PC-3 (cell line): ENCODE data around the gene MYO3A. TPM values are rescaled to one million over a fixed set of nuclear protein-coding genes. Genes with fewer than 3 reads are reported as not detected.

ENCODE experiments used
- ATAC-seq: fragments of 200-7000 bp; cut with Tn5 transposase; 2 replicates; pipeline ENCODE4 v1.9.1; 2020; ENCODE audit warnings: mild to moderate bottlenecking, moderate library complexity
- BruUV-seq: library from RNA; stranded (reverse); fragments of 400-500 nt; replicated peaks from 2 replicates; lab custom pipeline; 2021; lab: Mats Ljungman, UMichigan
- CTCF ChIA-PET: fragments of 300-600 bp; sonication (Branson Sonifier 250); formaldehyde crosslinking; loops from one replicate; lab custom pipeline; 2022; ENCODE audit warnings: antibody characterized with exemption; lab: Charles Lee
- POLR2A ChIA-PET: fragments of 300-600 bp; sonication (Branson Sonifier 250); formaldehyde crosslinking; loops from one replicate; lab custom pipeline; 2022; ENCODE audit warnings: antibody characterized with exemption; ENCODE audit not compliant: unreplicated experiment; lab: Charles Lee
- DNase-seq: peaks from one replicate; pipeline ENCODE4 v3.0.0-alpha.2; 2015
- H2AFZ ChIP-seq: fragments of 300-600 bp; sonication (generic); 2 replicates; pipeline ENCODE4 v1.6.0; 2016; ENCODE audit warnings: antibody characterized with exemption, low read length
- H3F3A ChIP-seq: fragments of 300-600 bp; sonication (generic); one replicate; pipeline ENCODE4 v1.6.0; 2017; ENCODE audit warnings: antibody characterized with exemption, low read length, control low read depth, mild to moderate bottlenecking; ENCODE audit not compliant: unreplicated experiment
- H3K27ac ChIP-seq: fragments of 300-600 bp; sonication (generic); 2 replicates; pipeline ENCODE4 v1.5.1; 2016; ENCODE audit warnings: mild to moderate bottlenecking, low read length
- H3K27me3 ChIP-seq: fragments of 300-600 bp; sonication (generic); 2 replicates; pipeline ENCODE4 v1.6.1; 2016; ENCODE audit warnings: low read length, mixed read lengths
- H3K36me3 ChIP-seq: fragments of 300-600 bp; sonication (generic); 2 replicates; pipeline ENCODE4 v1.6.1; 2016; ENCODE audit warnings: low read depth, mixed run types, low read length, mixed read lengths
- H3K4me1 ChIP-seq: fragments of 300-600 bp; sonication (generic); 2 replicates; pipeline ENCODE4 v1.5.1; 2016; ENCODE audit warnings: low read length; ENCODE audit not compliant: insufficient read depth
- H3K4me2 ChIP-seq: fragments of 300-600 bp; sonication (generic); 2 replicates; pipeline ENCODE4 v1.6.0; 2016; ENCODE audit warnings: low read length
- H3K4me3 ChIP-seq: fragments of 300-600 bp; sonication (generic); 2 replicates; pipeline ENCODE4 v1.5.1; 2016; ENCODE audit warnings: mild to moderate bottlenecking, low read length, mixed read lengths
- H3K79me2 ChIP-seq: fragments of 300-600 bp; sonication (generic); 2 replicates; pipeline ENCODE4 v1.6.1; 2017; ENCODE audit warnings: low read length, mixed read lengths
- H3K9ac ChIP-seq: fragments of 300-600 bp; sonication (generic); 2 replicates; pipeline ENCODE4 v1.6.0; 2016; ENCODE audit warnings: mild to moderate bottlenecking, low read length
- H3K9me2 ChIP-seq: fragments of 300-600 bp; sonication (generic); replicated peaks from 2 replicates; pipeline ENCODE4 v1.6.1; 2016; ENCODE audit warnings: mixed run types, low read length, mixed read lengths
- H3K9me3 ChIP-seq: fragments of 300-600 bp; sonication (generic); 2 replicates; pipeline ENCODE4 v1.6.1; 2016; ENCODE audit warnings: low read length, mixed read lengths
- H4K20me1 ChIP-seq: fragments of 300-600 bp; sonication (generic); 2 replicates; pipeline ENCODE4 v1.6.1; 2016; ENCODE audit warnings: low read length, mixed read lengths
- EZH2 ChIP-seq: fragments of 300-600 bp; sonication (generic); IDR thresholded peaks from one replicate; pipeline ENCODE4 v1.6.1; 2017; ENCODE audit warnings: antibody characterized with exemption, mild to moderate bottlenecking, low read length; ENCODE audit not compliant: unreplicated experiment
- EZH2phosphoT487 ChIP-seq: fragments of 300-600 bp; sonication (generic); IDR thresholded peaks from 2 replicates; pipeline ENCODE4 v1.6.1; 2018; ENCODE audit warnings: mild to moderate bottlenecking, antibody characterized with exemption, low read length, borderline replicate concordance
- intact Hi-C: fragments of 100-400 bp; cut with micrococcal nuclease; formaldehyde crosslinking; loops from 2 replicates; pipeline ENCODE4 v1.9.0; 2023
- total RNA-seq: library from RNA; depleted of rRNA; stranded (reverse); fragments of >200 nt; gene quantifications from 2 replicates; pipeline ENCODE4 v1.2.3, GENCODE V29; 2014
- TF ChIP-seq, protein P1 (sequence below): fragments of 300-600 bp; sonication (generic); conservative IDR thresholded peaks from 2 replicates; pipeline ENCODE4 v1.5.1; 2017; ENCODE audit warnings: antibody characterized with exemption, low read depth, mild to moderate bottlenecking, low read length

Gene MYO3A
- total RNA-seq, 1 experiment from 2014 or later: not detected

DNA sequence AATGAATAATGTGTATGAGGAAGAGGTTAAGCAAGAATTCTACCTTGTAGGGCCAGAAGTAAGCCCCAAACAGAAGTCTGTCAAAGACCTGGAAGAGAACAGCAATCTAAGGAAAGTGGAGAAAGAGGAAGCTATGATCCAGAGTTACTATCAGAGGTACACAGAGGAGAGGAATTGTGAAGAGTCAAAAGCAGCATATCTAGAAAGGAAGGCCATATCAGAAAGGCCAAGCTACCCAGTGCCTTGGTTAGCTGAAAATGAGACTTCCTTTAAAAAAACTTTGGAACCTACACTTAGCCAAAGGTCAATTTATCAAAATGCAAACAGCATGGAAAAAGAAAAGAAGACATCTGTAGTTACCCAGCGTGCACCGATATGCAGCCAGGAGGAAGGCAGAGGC lies 239.8 kb downstream of the MYO3A start:
- Histone ChIP-seq H3K27me3 (peaks cover 25% of the 10 kb centered on the region), H4K20me1 (no peaks in the 10 kb centered on the region), H3F3A (no peaks in the 10 kb centered on the region), H3K36me3 (no peaks in the 10 kb centered on the region), H3K9me3 (no peaks in the 10 kb centered on the region), H3K4me1 (no peaks in the 10 kb centered on the region), H3K4me2 (no peak overlapping the region), H3K27ac (no peak overlapping the region), H3K9ac (no peak overlapping the region), H2AFZ (no peak overlapping the region), H3K79me2 (no peaks in the 10 kb centered on the region), H3K9me2 (no peaks in the 10 kb centered on the region), H3K4me3 (no peak overlapping the region)
- no TSS peak for BruUV-seq
- intact Hi-C loops: no loop called here
- DNase-seq (no peak), ATAC-seq (no peak)
- POLR2A ChIA-PET: no interaction called here
- TF ChIP-seq EZH2phosphoT487 (no peak), EZH2 (no peak)
- TF ChIP-seq, protein P1, sequence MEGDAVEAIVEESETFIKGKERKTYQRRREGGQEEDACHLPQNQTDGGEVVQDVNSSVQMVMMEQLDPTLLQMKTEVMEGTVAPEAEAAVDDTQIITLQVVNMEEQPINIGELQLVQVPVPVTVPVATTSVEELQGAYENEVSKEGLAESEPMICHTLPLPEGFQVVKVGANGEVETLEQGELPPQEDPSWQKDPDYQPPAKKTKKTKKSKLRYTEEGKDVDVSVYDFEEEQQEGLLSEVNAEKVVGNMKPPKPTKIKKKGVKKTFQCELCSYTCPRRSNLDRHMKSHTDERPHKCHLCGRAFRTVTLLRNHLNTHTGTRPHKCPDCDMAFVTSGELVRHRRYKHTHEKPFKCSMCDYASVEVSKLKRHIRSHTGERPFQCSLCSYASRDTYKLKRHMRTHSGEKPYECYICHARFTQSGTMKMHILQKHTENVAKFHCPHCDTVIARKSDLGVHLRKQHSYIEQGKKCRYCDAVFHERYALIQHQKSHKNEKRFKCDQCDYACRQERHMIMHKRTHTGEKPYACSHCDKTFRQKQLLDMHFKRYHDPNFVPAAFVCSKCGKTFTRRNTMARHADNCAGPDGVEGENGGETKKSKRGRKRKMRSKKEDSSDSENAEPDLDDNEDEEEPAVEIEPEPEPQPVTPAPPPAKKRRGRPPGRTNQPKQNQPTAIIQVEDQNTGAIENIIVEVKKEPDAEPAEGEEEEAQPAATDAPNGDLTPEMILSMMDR: no peak
- CTCF ChIA-PET: no interaction called here

DNA sequence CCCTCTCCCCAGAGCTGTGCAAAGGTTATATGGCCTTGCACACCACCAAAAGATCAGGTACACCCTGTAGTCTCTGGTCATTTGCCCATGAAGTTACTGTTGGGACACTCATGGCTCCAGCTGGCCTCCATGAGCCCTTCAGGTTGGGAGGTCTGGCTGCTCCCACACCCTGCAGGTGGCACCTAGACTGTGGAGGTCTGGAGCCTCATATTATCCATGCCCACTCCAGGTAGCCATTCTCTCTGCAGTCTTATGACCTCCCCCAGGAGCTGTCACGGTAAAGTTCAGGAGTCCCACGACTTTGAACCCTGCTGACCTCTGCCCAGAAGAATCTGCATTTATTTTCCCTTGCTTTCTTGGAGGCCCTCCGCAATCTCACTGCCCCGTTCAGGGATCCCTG lies 243.3 kb downstream of the MYO3A start:
- BruUV-seq: no TSS peak
- Histone ChIP-seq H3F3A (no peaks in the 10 kb centered on the region), H3K4me3 (no peak overlapping the region), H3K79me2 (no peaks in the 10 kb centered on the region), H4K20me1 (no peaks in the 10 kb centered on the region), H3K9me3 (no peaks in the 10 kb centered on the region), H3K4me2 (no peak overlapping the region), H3K4me1 (no peaks in the 10 kb centered on the region), H3K9ac (no peak overlapping the region), H3K27me3 (peaks cover 20% of the 10 kb centered on the region), H3K27ac (no peak overlapping the region), H3K9me2 (no peaks in the 10 kb centered on the region), H3K36me3 (no peaks in the 10 kb centered on the region), H2AFZ (no peak overlapping the region)
- ChIA-PET POLR2A (no interaction called here), CTCF (no interaction called here)
- ATAC-seq (no peak), DNase-seq (no peak)
- intact Hi-C loops: no loop called here
- TF ChIP-seq EZH2 (no peak), EZH2phosphoT487 (no peak)
- TF ChIP-seq, protein P1: no peak

DNA sequence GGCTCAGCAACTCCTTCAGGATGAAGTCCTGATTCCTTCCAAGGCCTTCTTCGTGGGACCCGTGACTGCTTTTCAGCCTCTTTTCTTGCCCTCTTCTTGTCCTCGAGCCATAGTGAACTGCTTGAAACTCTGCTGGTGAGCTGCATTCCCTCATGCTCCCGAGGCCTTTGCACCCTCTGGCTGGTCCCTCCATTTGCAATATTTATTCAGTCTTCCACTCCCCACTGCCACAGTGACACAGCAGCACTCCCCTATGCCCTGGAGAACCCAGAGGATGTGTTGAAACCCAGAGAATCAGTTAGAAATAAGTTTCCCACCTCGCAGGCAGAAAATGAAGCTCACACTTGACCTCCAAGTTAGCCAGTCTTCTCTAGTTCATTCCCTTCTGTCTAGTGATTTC lies 260.2 kb downstream of the MYO3A start:
- CTCF ChIA-PET: no interaction called here
- Histone ChIP-seq H3K4me1 (no peaks in the 10 kb centered on the region), H4K20me1 (no peaks in the 10 kb centered on the region), H3K9me2 (no peaks in the 10 kb centered on the region), H3K79me2 (no peaks in the 10 kb centered on the region), H3K9ac (no peak overlapping the region), H3F3A (no peaks in the 10 kb centered on the region), H3K36me3 (no peaks in the 10 kb centered on the region), H3K27me3 (peaks cover 11% of the 10 kb centered on the region; the same call in 1 of the 2 replicates), H3K4me2 (no peak overlapping the region), H3K9me3 (no peaks in the 10 kb centered on the region), H2AFZ (no peak overlapping the region), H3K27ac (no peak overlapping the region), H3K4me3 (no peak overlapping the region)
- intact Hi-C loops: no loop called here
- TF ChIP-seq EZH2 (no peak), EZH2phosphoT487 (no peak)
- TF ChIP-seq, protein P1: no peak
- ATAC-seq (no peak), DNase-seq (no peak)
- no TSS peak for BruUV-seq
- POLR2A ChIA-PET: no interaction called here
